ENCODE data around the gene C22orf23.
A peak's percentile ranks its signal among the peaks of the same experiment; 100 is the strongest.

The C22orf23 gene

GRCh38 chr22:37925330-37925729 lies 28.1 kb downstream of the C22orf23 start:
- no peak for DNase-seq (ENCODE audit: low spot score)

- no peak for DNase-seq (ENCODE audit: low spot score)
Measured at GRCh38 chr22:37924386-37925065, 28.9 kb downstream of the C22orf23 start.

- DNase-seq (ENCODE audit: low spot score), result no peak
Measured at GRCh38 chr22:37923927-37924326, 29.5 kb downstream of the C22orf23 start.

- no peak for DNase-seq (ENCODE audit: low spot score)
Measured at GRCh38 chr22:37922191-37922590, 31.2 kb downstream of the C22orf23 start.

- DNase-seq (ENCODE audit: low spot score), result no peak
Measured at GRCh38 chr22:37920126-37920525, 33.3 kb downstream of the C22orf23 start.

GRCh38 chr22:37918580-37919270 lies 34.7 kb downstream of the C22orf23 start:
- no peak for DNase-seq (ENCODE audit: low spot score)

- DNase-seq (ENCODE audit: low spot score), result no peak
Measured at GRCh38 chr22:37917874-37918548, 35.4 kb downstream of the C22orf23 start.

- DNase-seq (ENCODE audit: low spot score), result no peak
Measured at GRCh38 chr22:37916311-37916710, 37.1 kb downstream of the C22orf23 start.

GRCh38 chr22:37913233-37913721 lies 40.1 kb downstream of the C22orf23 start:
- DNase-seq (ENCODE audit: low spot score), result no peak

GRCh38 chr22:37912171-37912570 lies 41.2 kb downstream of the C22orf23 start:
- DNase-seq (ENCODE audit: low spot score), result no peak

GRCh38 chr22:37911697-37912096 lies 41.7 kb downstream of the C22orf23 start:
- DNase-seq (ENCODE audit: low spot score), result no peak

GRCh38 chr22:37910890-37911672 lies 42.3 kb downstream of the C22orf23 start:
- DNase-seq (ENCODE audit: low spot score), result no peak

GRCh38 chr22:37909766-37910165 lies 43.6 kb downstream of the C22orf23 start:
- no peak for DNase-seq (ENCODE audit: low spot score)

GRCh38 chr22:37907036-37907954 lies 46.1 kb downstream of the C22orf23 start:
- DNase-seq (ENCODE audit: low spot score), result peak; percentile 53

GRCh38 chr22:37906364-37907008 lies 46.9 kb downstream of the C22orf23 start:
- DNase-seq (ENCODE audit: low spot score), result no peak

- DNase-seq (ENCODE audit: low spot score), result peak; percentile 51
Measured at GRCh38 chr22:37905534-37906363, 47.7 kb downstream of the C22orf23 start, which contains the start of gene MICALL1. Gene MICALL1 (plus strand): TSS chr22:37906297. CDS start chr22:37906423, 126 bp downstream.

GRCh38 chr22:37904572-37905533 lies 48.5 kb downstream of the C22orf23 start:
- DNase-seq (ENCODE audit: low spot score), result peak; percentile 88
